Activated naive CD4-positive, alpha-beta T cell treated with anti-CD3 and anti-CD28 coated beads, Interleukin-2, amount 50 U/mL, for 72 hours (primary cell): ENCODE results near the gene SMIM31. TPM values are rescaled to one million over a fixed set of nuclear protein-coding genes. Genes with fewer than 3 reads are reported as not detected.
A peak's percentile ranks its signal among the peaks of the same experiment; 100 is the strongest.

Experiments used
- ATAC-seq, 2 donors: fragments of 150-1000 bp; cut with Tn5 transposase; 2 replicates each; pipeline ENCODE4 v1.10.0; 2021; ENCODE audit warnings: mild to moderate bottlenecking in 2 of 2, moderate library complexity in 2 of 2
- DNase-seq, 2 donors: peaks; one replicate each; pipeline ENCODE4 v3.0.0; 2021 to 2022; ENCODE audit warnings: low spot score in 2 of 2
- H3K27ac Mint-ChIP-seq, 2 donors: one replicate each; pipeline ENCODE4 v1.8.0; 2022; ENCODE audit warnings: mild to moderate bottlenecking in 2 of 2, mixed read lengths in 2 of 2
- H3K36me3 Mint-ChIP-seq, 2 donors: one replicate each; pipeline ENCODE4 v1.8.0; 2022; ENCODE audit warnings: mixed read lengths in 2 of 2
- H3K9me3 Mint-ChIP-seq, 2 donors: one replicate each; pipeline ENCODE4 v1.8.0; 2022; ENCODE audit warnings: mixed read lengths in 2 of 2
- total RNA-seq, 2 donors: library from RNA; stranded (reverse); gene quantifications; one replicate each; pipeline ENCODE4 v1.2.3, GENCODE V29; 2022

Gene SMIM31
- total RNA-seq, result not detected

GRCh38 chr4:164753873-164754488 is at the start of gene SMIM31:
TSS of gene SMIM31 (plus strand) at chr4:164754131. CDS start at chr4:164770444, 16,313 bp downstream.
- Mint-ChIP-seq H3K27ac (no peak within 1 kb of the TSS), H3K36me3 (no peaks in the 10 kb centered on the region), H3K9me3 (peaks cover 0 to 11% of the 10 kb centered on the region in 2 donors)
- DNase-seq (no peak), ATAC-seq (no peak)

GRCh38 chr4:164706675-164707074 is 47.3 kb upstream of the SMIM31 start:
- DNase-seq, result no peak
- ATAC-seq, result no peak
- no peak overlapping the region for H3K27ac Mint-ChIP-seq

GRCh38 chr4:164716901-164717300 is 37.0 kb upstream of the SMIM31 start:
- DNase-seq (no peak), ATAC-seq (no peak)
- Mint-ChIP-seq H3K9me3 (peaks cover 0 to 3% of the 10 kb centered on the region in 2 donors), H3K36me3 (no peaks in the 10 kb centered on the region), H3K27ac (no peak overlapping the region)

More at GRCh38 chr4:164706675-164707074, 47.3 kb upstream of the SMIM31 start:
- H3K36me3 Mint-ChIP-seq, result peaks cover 0 to 5% of the 10 kb centered on the region in 2 donors
- H3K9me3 Mint-ChIP-seq, result peaks cover 0 to 4% of the 10 kb centered on the region in 2 donors

- no peak for DNase-seq
- H3K9me3 Mint-ChIP-seq, result no peaks in the 10 kb centered on the region
- no peaks in the 10 kb centered on the region for H3K36me3 Mint-ChIP-seq
- ATAC-seq, result no peak
- no peak overlapping the region for H3K27ac Mint-ChIP-seq
These were observed 35.1 kb upstream of the SMIM31 start for GRCh38 chr4:164718827-164719226.

GRCh38 chr4:164725066-164725465 is 28.9 kb upstream of the SMIM31 start:
- Mint-ChIP-seq H3K27ac (no peak overlapping the region), H3K9me3 (no peaks in the 10 kb centered on the region)
- no peak for ATAC-seq

GRCh38 chr4:164730705-164731393 is 23.1 kb upstream of the SMIM31 start:
- no peak for ATAC-seq
- H3K27ac Mint-ChIP-seq, result no peak overlapping the region
- H3K36me3 Mint-ChIP-seq, result no peaks in the 10 kb centered on the region
- no peaks in the 10 kb centered on the region for H3K9me3 Mint-ChIP-seq
- DNase-seq, result no peak

More at GRCh38 chr4:164725066-164725465, 28.9 kb upstream of the SMIM31 start:
- DNase-seq, result no peak
- no peaks in the 10 kb centered on the region for H3K36me3 Mint-ChIP-seq

GRCh38 chr4:164731827-164732474 is 22.0 kb upstream of the SMIM31 start:
- Mint-ChIP-seq H3K9me3 (no peaks in the 10 kb centered on the region), H3K27ac (no peak overlapping the region), H3K36me3 (no peaks in the 10 kb centered on the region)
- DNase-seq (peak in 1 of 2 donors; percentile 53), ATAC-seq (no peak)

GRCh38 chr4:164734484-164734883 is 19.4 kb upstream of the SMIM31 start:
- Mint-ChIP-seq H3K9me3 (no peaks in the 10 kb centered on the region), H3K27ac (no peak overlapping the region), H3K36me3 (no peaks in the 10 kb centered on the region)
- no peak for DNase-seq
- ATAC-seq, result no peak

- Mint-ChIP-seq H3K36me3 (no peaks in the 10 kb centered on the region), H3K9me3 (peaks cover 0 to 11% of the 10 kb centered on the region in 2 donors), H3K27ac (no peak overlapping the region)
- ATAC-seq (no peak), DNase-seq (no peak)
These were observed 5.6 kb upstream of the SMIM31 start for GRCh38 chr4:164748375-164748774.

- Mint-ChIP-seq H3K9me3 (peaks cover 0 to 11% of the 10 kb centered on the region in 2 donors), H3K27ac (no peak overlapping the region), H3K36me3 (no peaks in the 10 kb centered on the region)
- ATAC-seq, result no peak
- no peak for DNase-seq
These were observed 1.5 kb downstream of the SMIM31 start for GRCh38 chr4:164755432-164755831.

- Mint-ChIP-seq H3K27ac (no peak overlapping the region), H3K9me3 (peaks cover 0 to 9% of the 10 kb centered on the region in 2 donors), H3K36me3 (no peaks in the 10 kb centered on the region)
- no peak for ATAC-seq
- no peak for DNase-seq
These were observed 2.8 kb downstream of the SMIM31 start for GRCh38 chr4:164756686-164757085.

GRCh38 chr4:164761241-164761640 is 7.3 kb downstream of the SMIM31 start:
- DNase-seq, result no peak
- no peak overlapping the region for H3K27ac Mint-ChIP-seq
- no peaks in the 10 kb centered on the region for H3K9me3 Mint-ChIP-seq
- no peak for ATAC-seq
- no peaks in the 10 kb centered on the region for H3K36me3 Mint-ChIP-seq

GRCh38 chr4:164761746-164762275 is 7.9 kb downstream of the SMIM31 start:
- Mint-ChIP-seq H3K27ac (no peak overlapping the region), H3K9me3 (no peaks in the 10 kb centered on the region), H3K36me3 (no peaks in the 10 kb centered on the region)
- no peak for DNase-seq
- ATAC-seq, result no peak

GRCh38 chr4:164765096-164765495 is 11.2 kb downstream of the SMIM31 start:
- DNase-seq, result no peak
- H3K36me3 Mint-ChIP-seq, result no peaks in the 10 kb centered on the region
- H3K27ac Mint-ChIP-seq, result no peak overlapping the region
- no peak for ATAC-seq
- H3K9me3 Mint-ChIP-seq, result no peaks in the 10 kb centered on the region

GRCh38 chr4:164765833-164766232 is 11.9 kb downstream of the SMIM31 start:
- DNase-seq (no peak), ATAC-seq (no peak)
- Mint-ChIP-seq H3K9me3 (no peaks in the 10 kb centered on the region), H3K36me3 (no peaks in the 10 kb centered on the region), H3K27ac (no peak overlapping the region)

GRCh38 chr4:164768516-164768915 is 14.6 kb downstream of the SMIM31 start:
- Mint-ChIP-seq H3K27ac (no peak overlapping the region), H3K9me3 (no peaks in the 10 kb centered on the region), H3K36me3 (no peaks in the 10 kb centered on the region)
- no peak for ATAC-seq
- no peak for DNase-seq

- H3K9me3 Mint-ChIP-seq, result no peaks in the 10 kb centered on the region
- ATAC-seq, result no peak
- no peak for DNase-seq
- no peaks in the 10 kb centered on the region for H3K36me3 Mint-ChIP-seq
- no peak overlapping the region for H3K27ac Mint-ChIP-seq
These were observed 16.2 kb downstream of the SMIM31 start for GRCh38 chr4:164770010-164770724.
